ENCODE measurements around the gene HDAC1.

DNA sequence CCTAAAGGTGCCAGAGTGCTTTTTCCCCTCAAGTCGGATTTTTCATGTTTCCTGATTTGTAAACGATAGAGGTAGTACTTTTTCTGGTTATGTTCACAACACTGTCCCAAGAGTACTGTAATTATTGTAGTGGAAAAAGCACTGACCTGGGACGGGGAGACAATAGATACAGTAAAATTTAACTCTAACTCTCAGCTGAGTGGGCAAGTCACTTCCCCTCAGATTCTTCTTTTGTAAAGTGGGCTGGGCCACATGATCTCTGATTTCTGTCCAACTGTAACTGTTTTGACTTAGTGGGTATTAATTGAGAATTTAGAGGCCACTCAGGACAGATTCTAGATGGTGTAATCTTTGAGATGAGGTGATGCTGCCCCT, 25.0 kb downstream of the HDAC1 start:
- TF ChIP-seq, protein P1, sequence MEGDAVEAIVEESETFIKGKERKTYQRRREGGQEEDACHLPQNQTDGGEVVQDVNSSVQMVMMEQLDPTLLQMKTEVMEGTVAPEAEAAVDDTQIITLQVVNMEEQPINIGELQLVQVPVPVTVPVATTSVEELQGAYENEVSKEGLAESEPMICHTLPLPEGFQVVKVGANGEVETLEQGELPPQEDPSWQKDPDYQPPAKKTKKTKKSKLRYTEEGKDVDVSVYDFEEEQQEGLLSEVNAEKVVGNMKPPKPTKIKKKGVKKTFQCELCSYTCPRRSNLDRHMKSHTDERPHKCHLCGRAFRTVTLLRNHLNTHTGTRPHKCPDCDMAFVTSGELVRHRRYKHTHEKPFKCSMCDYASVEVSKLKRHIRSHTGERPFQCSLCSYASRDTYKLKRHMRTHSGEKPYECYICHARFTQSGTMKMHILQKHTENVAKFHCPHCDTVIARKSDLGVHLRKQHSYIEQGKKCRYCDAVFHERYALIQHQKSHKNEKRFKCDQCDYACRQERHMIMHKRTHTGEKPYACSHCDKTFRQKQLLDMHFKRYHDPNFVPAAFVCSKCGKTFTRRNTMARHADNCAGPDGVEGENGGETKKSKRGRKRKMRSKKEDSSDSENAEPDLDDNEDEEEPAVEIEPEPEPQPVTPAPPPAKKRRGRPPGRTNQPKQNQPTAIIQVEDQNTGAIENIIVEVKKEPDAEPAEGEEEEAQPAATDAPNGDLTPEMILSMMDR (IDR thresholded peaks at IDR 0.05) = no peak
- TF ChIP-seq POLR2A (IDR thresholded peaks at IDR 0.05) = no peak
